Heart left ventricle (tissue), 13 donors: Measurements from ENCODE around the gene KCNQ1.

ENCODE experiments used
- POLR2A ChIP-seq, 2 donors: fragments of 450-650 bp; IDR thresholded peaks; one replicate each; pipeline ENCODE4 v1.6.1; 2017; ENCODE audit warnings: antibody characterized with exemption in 2 of 2, mild to moderate bottlenecking in 2 of 2, moderate library complexity in 2 of 2
- TF ChIP-seq, protein P1 (sequence below), 12 donors: fragments of 200-600 bp; sonication (generic) in 4 of 12; IDR thresholded peaks; one replicate each; pipeline versions ENCODE4 v1.5.0 to v1.8.0; 2018 to 2022; ENCODE audit warnings: antibody characterized with exemption in 12 of 12, mild to moderate bottlenecking in 5 of 12
- donor health status: ischemic (EF 13 %, LVEDD 7.1; RV severe dilation, severe dysfunction).
- donor health status: DM: no; HTN: yes; CAD: no.
- donor health status: DM: no; HTN: no; CAD: no.
- donor health status: ischemic (EF 25% LVEDD 6.9; RV normal size, moderate dysfunction).
- donor health status: ischemic (EF 25% LVEDD 5.7; RV mildly dilated, moderate dysfunction).
- donor health status: ischemic (EF 35%, LVEDD 5.7; RV mildly dilated, moderate dysfunction).
- donor health status: nonischemic (EF 11% LVEDD 7.7; RV severe dilation, severe dysfunction).
- donor health status: DM: yes; HTN: yes; CAD: no.
- donor health status: PGD.
- donor health status: ischemic (EF 29% LVEDD 5.4; RV normal size, mild dysfunction).
- donor health status: nonischemic (EF 23%, LVEDD 6.1; RV moderate dilation, normal function).

DNA sequence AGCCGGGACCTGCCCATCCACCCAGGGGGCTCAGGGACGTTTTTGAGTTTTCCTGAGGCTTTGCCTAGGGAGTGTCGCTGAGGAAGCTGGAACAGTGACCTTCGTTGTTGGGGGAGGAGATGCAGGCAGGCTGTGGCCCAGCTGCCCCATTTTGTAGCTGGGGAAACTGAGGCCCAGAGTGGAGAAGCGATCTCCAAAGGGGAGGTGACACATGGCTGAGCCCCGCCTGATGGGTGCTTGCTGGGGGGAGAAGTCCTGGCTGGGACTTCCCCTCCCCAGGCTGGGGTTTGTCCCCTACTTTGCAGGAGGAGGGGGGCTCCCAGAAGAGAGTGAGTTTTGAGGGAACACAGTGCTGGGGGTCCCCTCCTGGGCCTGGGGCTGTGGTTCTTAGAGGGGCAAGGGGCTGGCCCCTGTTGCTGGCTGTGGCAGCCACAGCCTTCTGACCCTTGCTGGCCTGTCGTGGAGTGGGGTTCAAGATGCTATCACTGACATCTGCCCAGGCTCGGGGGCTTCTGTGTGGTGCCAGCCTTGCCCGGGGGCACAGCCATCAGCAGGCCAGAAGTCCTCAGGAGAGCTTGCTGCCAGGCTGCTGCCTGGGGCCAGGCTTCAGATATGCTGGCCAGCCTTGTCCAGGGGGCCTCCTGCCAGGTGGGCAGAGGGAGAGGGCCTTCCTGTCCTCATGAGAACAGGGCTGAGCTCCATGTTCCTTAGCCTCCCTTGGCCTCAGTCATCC, 21.4 kb downstream of the KCNQ1 start:
- no peak for TF ChIP-seq POLR2A (IDR thresholded peaks at IDR 0.05)
- TF ChIP-seq, protein P1, sequence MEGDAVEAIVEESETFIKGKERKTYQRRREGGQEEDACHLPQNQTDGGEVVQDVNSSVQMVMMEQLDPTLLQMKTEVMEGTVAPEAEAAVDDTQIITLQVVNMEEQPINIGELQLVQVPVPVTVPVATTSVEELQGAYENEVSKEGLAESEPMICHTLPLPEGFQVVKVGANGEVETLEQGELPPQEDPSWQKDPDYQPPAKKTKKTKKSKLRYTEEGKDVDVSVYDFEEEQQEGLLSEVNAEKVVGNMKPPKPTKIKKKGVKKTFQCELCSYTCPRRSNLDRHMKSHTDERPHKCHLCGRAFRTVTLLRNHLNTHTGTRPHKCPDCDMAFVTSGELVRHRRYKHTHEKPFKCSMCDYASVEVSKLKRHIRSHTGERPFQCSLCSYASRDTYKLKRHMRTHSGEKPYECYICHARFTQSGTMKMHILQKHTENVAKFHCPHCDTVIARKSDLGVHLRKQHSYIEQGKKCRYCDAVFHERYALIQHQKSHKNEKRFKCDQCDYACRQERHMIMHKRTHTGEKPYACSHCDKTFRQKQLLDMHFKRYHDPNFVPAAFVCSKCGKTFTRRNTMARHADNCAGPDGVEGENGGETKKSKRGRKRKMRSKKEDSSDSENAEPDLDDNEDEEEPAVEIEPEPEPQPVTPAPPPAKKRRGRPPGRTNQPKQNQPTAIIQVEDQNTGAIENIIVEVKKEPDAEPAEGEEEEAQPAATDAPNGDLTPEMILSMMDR (IDR thresholded peaks at IDR 0.05), result no peak
